ENCODE measurements around the gene ADD2. TPM values are rescaled to one million over a fixed set of nuclear protein-coding genes. Genes with fewer than 3 reads are reported as not detected.

The ADD2 gene
- total and polyA plus RNA-seq, 2 experiments from 2014 or later = 34.6 to 223 TPM

GRCh38 chr2:70675862-70676261 lies 92.1 kb downstream of the ADD2 start:
- no peak overlapping the region for H3K27ac Mint-ChIP-seq
- no peaks in the 10 kb centered on the region for H3K9me3 Mint-ChIP-seq
- no peak for DNase-seq (ENCODE audit: low spot score)

More at GRCh38 chr2:70675862-70676261, 92.1 kb downstream of the ADD2 start:
- no peak overlapping the region for H3K4me2 ChIP-seq
- no peak for TF ChIP-seq STAT1 (IDR thresholded peaks at IDR 0.05; ENCODE audit: unreplicated experiment)
- no peak for TF ChIP-seq POLR2AphosphoS5 (IDR thresholded peaks at IDR 0.05; ENCODE audit: low read depth)
- TF ChIP-seq, protein P1, sequence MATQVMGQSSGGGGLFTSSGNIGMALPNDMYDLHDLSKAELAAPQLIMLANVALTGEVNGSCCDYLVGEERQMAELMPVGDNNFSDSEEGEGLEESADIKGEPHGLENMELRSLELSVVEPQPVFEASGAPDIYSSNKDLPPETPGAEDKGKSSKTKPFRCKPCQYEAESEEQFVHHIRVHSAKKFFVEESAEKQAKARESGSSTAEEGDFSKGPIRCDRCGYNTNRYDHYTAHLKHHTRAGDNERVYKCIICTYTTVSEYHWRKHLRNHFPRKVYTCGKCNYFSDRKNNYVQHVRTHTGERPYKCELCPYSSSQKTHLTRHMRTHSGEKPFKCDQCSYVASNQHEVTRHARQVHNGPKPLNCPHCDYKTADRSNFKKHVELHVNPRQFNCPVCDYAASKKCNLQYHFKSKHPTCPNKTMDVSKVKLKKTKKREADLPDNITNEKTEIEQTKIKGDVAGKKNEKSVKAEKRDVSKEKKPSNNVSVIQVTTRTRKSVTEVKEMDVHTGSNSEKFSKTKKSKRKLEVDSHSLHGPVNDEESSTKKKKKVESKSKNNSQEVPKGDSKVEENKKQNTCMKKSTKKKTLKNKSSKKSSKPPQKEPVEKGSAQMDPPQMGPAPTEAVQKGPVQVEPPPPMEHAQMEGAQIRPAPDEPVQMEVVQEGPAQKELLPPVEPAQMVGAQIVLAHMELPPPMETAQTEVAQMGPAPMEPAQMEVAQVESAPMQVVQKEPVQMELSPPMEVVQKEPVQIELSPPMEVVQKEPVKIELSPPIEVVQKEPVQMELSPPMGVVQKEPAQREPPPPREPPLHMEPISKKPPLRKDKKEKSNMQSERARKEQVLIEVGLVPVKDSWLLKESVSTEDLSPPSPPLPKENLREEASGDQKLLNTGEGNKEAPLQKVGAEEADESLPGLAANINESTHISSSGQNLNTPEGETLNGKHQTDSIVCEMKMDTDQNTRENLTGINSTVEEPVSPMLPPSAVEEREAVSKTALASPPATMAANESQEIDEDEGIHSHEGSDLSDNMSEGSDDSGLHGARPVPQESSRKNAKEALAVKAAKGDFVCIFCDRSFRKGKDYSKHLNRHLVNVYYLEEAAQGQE (IDR thresholded peaks at IDR 0.05; ENCODE audit: unreplicated experiment) = no peak
- no peak for TF ChIP-seq EZH2phosphoT487 (IDR thresholded peaks at IDR 0.05; ENCODE audit: unreplicated experiment)
- TF ChIP-seq CTCF (conservative IDR thresholded peaks at IDR 0.05; ENCODE audit: low read depth in 2 of 2) = no peak
- no peak for TF ChIP-seq NANOG (IDR thresholded peaks at IDR 0.05; ENCODE audit: borderline replicate concordance)
- TF ChIP-seq, protein P2, sequence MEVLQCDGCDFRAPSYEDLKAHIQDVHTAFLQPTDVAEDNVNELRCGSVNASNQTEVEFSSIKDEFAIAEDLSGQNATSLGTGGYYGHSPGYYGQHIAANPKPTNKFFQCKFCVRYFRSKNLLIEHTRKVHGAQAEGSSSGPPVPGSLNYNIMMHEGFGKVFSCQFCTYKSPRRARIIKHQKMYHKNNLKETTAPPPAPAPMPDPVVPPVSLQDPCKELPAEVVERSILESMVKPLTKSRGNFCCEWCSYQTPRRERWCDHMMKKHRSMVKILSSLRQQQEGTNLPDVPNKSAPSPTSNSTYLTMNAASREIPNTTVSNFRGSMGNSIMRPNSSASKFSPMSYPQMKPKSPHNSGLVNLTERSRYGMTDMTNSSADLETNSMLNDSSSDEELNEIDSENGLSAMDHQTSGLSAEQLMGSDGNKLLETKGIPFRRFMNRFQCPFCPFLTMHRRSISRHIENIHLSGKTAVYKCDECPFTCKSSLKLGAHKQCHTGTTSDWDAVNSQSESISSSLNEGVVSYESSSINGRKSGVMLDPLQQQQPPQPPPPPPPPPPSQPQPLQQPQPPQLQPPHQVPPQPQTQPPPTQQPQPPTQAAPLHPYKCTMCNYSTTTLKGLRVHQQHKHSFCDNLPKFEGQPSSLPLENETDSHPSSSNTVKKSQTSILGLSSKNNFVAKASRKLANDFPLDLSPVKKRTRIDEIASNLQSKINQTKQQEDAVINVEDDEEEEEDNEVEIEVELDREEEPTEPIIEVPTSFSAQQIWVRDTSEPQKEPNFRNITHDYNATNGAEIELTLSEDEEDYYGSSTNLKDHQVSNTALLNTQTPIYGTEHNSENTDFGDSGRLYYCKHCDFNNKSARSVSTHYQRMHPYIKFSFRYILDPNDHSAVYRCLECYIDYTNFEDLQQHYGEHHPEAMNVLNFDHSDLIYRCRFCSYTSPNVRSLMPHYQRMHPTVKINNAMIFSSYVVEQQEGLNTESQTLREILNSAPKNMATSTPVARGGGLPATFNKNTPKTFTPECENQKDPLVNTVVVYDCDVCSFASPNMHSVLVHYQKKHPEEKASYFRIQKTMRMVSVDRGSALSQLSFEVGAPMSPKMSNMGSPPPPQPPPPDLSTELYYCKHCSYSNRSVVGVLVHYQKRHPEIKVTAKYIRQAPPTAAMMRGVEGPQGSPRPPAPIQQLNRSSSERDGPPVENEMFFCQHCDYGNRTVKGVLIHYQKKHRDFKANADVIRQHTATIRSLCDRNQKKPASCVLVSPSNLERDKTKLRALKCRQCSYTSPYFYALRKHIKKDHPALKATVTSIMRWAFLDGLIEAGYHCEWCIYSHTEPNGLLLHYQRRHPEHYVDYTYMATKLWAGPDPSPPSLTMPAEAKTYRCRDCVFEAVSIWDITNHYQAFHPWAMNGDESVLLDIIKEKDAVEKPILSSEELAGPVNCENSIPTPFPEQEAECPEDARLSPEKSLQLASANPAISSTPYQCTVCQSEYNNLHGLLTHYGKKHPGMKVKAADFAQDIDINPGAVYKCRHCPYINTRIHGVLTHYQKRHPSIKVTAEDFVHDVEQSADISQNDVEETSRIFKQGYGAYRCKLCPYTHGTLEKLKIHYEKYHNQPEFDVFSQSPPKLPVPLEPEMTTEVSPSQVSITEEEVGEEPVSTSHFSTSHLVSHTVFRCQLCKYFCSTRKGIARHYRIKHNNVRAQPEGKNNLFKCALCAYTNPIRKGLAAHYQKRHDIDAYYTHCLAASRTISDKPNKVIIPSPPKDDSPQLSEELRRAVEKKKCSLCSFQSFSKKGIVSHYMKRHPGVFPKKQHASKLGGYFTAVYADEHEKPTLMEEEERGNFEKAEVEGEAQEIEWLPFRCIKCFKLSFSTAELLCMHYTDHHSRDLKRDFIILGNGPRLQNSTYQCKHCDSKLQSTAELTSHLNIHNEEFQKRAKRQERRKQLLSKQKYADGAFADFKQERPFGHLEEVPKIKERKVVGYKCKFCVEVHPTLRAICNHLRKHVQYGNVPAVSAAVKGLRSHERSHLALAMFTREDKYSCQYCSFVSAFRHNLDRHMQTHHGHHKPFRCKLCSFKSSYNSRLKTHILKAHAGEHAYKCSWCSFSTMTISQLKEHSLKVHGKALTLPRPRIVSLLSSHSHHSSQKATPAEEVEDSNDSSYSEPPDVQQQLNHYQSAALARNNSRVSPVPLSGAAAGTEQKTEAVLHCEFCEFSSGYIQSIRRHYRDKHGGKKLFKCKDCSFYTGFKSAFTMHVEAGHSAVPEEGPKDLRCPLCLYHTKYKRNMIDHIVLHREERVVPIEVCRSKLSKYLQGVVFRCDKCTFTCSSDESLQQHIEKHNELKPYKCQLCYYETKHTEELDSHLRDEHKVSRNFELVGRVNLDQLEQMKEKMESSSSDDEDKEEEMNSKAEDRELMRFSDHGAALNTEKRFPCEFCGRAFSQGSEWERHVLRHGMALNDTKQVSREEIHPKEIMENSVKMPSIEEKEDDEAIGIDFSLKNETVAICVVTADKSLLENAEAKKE (CRISPR knock-in tag; IDR thresholded peaks at IDR 0.05) = no peak
- no peak for TF ChIP-seq JUNB (IDR thresholded peaks at IDR 0.05; ENCODE audit: unreplicated experiment)
- no peak for TF ChIP-seq EZH2 (IDR thresholded peaks at IDR 0.05; ENCODE audit: low read depth, unreplicated experiment)
- TF ChIP-seq ZNF114 (CRISPR knock-in tag; IDR thresholded peaks at IDR 0.05) = no peak
- TF ChIP-seq CREB1 (CRISPR knock-in tag; IDR thresholded peaks at IDR 0.05; ENCODE audit: low read depth) = no peak
- TF ChIP-seq ZNF331 (CRISPR knock-in tag; IDR thresholded peaks at IDR 0.05; ENCODE audit: low read depth) = no peak
- TF ChIP-seq ETS1 (IDR thresholded peaks at IDR 0.05) = no peak
- no peaks in the 10 kb centered on the region for H3K27me3 ChIP-seq (ENCODE audit: insufficient read depth)
- Mint-ChIP-seq H3K4me1 (peaks cover 11% of the 10 kb centered on the region), H3K4me3 (no peak overlapping the region), H3K36me3 (ENCODE audit: low read depth) (peaks cover 89% of the 10 kb centered on the region), H3K27me3 (ENCODE audit: insufficient read depth, low read depth, poor library complexity) (peaks cover 5% of the 10 kb centered on the region)
- H3F3A ChIP-seq (replicated peaks; ENCODE audit: low read depth) = no peaks in the 10 kb centered on the region
- ATAC-seq = no peak
- H3K36me3 ChIP-seq (ENCODE audit: insufficient read depth) = peaks cover 57% of the 10 kb centered on the region
- H4K20me1 ChIP-seq (replicated peaks; ENCODE audit: insufficient read depth) = no peaks in the 10 kb centered on the region; the same call in 1 of the 2 replicates
- H3K79me2 ChIP-seq (replicated peaks; ENCODE audit: insufficient read depth) = no peaks in the 10 kb centered on the region
- H3K4me3 ChIP-seq = no peak overlapping the region
- 0 out of 2 replicates have a peak, but pooled peaks cover 4% of the 10 kb centered on the region for H3K4me1 ChIP-seq (ENCODE audit: insufficient read depth)
- no peaks in the 10 kb centered on the region for H3K9me2 ChIP-seq (ENCODE audit: insufficient read depth)
- H2AFZ ChIP-seq = no peak overlapping the region
- H3K27ac ChIP-seq (ENCODE audit: low read depth) = no peak overlapping the region

All from GM23338 (cell line).